Right atrium auricular region (tissue), 2 donors: ENCODE measurements around the gene UBE3C. TPM values are rescaled to one million over a fixed set of nuclear protein-coding genes. Genes with fewer than 3 reads are reported as not detected.

Experiments
- DNase-seq: peaks from one replicate; pipeline ENCODE4 v3.0.0-alpha.2; 2019; ENCODE audit warnings: low spot score
- H3K27ac ChIP-seq, 2 donors: fragments of 200-600 bp; sonication (generic); 1 replicate in 1 of 2; 2 replicates in 1 of 2; pipeline ENCODE4 v1.5.1; 2016 to 2019
- H3K27me3 ChIP-seq, 2 donors: fragments of 200-600 bp; sonication (generic); one replicate each; pipeline versions ENCODE4 v1.5.1 to v1.6.0; 2017 to 2019
- H3K36me3 ChIP-seq: fragments of 200-600 bp; sonication (generic); one replicate; pipeline ENCODE4 v1.5.1; 2016
- H3K4me1 ChIP-seq, 2 donors: fragments of 200-600 bp; sonication (generic); one replicate each; pipeline versions ENCODE4 v1.5.1 to v1.6.0; 2017 to 2019
- H3K4me3 ChIP-seq, 2 donors: fragments of 200-600 bp; sonication (generic); 1 replicate in 1 of 2; 2 replicates in 1 of 2; pipeline ENCODE4 v1.5.1; 2017 to 2019; ENCODE audit warnings: mild to moderate bottlenecking in 1 of 2, moderate library complexity in 1 of 2
- H3K9me3 ChIP-seq, 2 donors: fragments of 200-600 bp; sonication (generic); one replicate each; pipeline ENCODE4 v1.5.1; 2019
- total RNA-seq, 2 donors: library from RNA; depleted of rRNA; stranded (reverse); fragments of >200 nt; gene quantifications; one replicate each; pipeline ENCODE4 v1.1.0, GENCODE V29; 2016
- TF ChIP-seq, protein P1 (sequence below), 2 donors: fragments of 200-600 bp; sonication (generic); IDR thresholded peaks; one replicate each; pipeline ENCODE4 v1.5.1; 2019; ENCODE audit warnings: antibody characterized with exemption in 2 of 2

The UBE3C gene
- total RNA-seq, 2 donors from 2014 or later = 53.3 to 60.8 TPM

- Histone ChIP-seq H3K27ac (no peak overlapping the region), H3K27me3 (no peaks in the 10 kb centered on the region), H3K4me1 (no peaks in the 10 kb centered on the region), H3K9me3 (no peaks in the 10 kb centered on the region), H3K4me3 (no peak overlapping the region), H3K36me3 (no peaks in the 10 kb centered on the region)
- DNase-seq = no peak
- TF ChIP-seq, protein P1, sequence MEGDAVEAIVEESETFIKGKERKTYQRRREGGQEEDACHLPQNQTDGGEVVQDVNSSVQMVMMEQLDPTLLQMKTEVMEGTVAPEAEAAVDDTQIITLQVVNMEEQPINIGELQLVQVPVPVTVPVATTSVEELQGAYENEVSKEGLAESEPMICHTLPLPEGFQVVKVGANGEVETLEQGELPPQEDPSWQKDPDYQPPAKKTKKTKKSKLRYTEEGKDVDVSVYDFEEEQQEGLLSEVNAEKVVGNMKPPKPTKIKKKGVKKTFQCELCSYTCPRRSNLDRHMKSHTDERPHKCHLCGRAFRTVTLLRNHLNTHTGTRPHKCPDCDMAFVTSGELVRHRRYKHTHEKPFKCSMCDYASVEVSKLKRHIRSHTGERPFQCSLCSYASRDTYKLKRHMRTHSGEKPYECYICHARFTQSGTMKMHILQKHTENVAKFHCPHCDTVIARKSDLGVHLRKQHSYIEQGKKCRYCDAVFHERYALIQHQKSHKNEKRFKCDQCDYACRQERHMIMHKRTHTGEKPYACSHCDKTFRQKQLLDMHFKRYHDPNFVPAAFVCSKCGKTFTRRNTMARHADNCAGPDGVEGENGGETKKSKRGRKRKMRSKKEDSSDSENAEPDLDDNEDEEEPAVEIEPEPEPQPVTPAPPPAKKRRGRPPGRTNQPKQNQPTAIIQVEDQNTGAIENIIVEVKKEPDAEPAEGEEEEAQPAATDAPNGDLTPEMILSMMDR (IDR thresholded peaks at IDR 0.05) = no peak
Measured at GRCh38 chr7:157306846-157307838, 168.4 kb downstream of the UBE3C start.

- Histone ChIP-seq H3K27me3 (no peaks in the 10 kb centered on the region), H3K27ac (no peak overlapping the region), H3K36me3 (no peaks in the 10 kb centered on the region), H3K4me1 (no peaks in the 10 kb centered on the region), H3K4me3 (no peak overlapping the region), H3K9me3 (no peaks in the 10 kb centered on the region)
- DNase-seq = no peak
- TF ChIP-seq, protein P1 (IDR thresholded peaks at IDR 0.05) = no peak
Measured at GRCh38 chr7:157309988-157310668, 171.4 kb downstream of the UBE3C start.

GRCh38 chr7:157310676-157311185 lies 172.0 kb downstream of the UBE3C start:
- DNase-seq = no peak
- TF ChIP-seq, protein P1 (IDR thresholded peaks at IDR 0.05) = no peak
- H3K4me3 ChIP-seq = no peak overlapping the region
- H3K4me1 ChIP-seq = no peaks in the 10 kb centered on the region
- H3K9me3 ChIP-seq = no peaks in the 10 kb centered on the region
- no peaks in the 10 kb centered on the region for H3K27me3 ChIP-seq
- no peak overlapping the region for H3K27ac ChIP-seq
- H3K36me3 ChIP-seq = no peaks in the 10 kb centered on the region

DNA sequence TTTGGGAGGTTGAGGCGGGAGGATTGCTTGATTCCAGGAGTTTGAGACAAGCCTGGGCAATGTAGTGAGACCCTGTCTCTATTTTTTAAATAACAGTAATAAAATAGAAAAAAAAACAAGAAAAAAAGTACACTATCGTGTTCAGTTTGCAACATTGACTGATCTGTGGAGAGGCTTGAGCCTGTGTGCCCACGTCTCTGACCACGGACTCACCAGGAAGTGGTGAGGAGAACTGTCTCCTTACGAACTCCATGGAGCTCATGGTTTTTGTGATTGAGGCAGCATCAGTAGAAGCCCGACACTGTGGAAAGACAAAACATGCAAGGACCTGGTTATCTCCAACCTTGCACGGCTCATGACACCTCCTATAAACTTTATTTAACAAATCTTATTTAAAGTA lies 174.2 kb downstream of the UBE3C start:
- Histone ChIP-seq H3K4me3 (no peak overlapping the region), H3K4me1 (no peaks in the 10 kb centered on the region), H3K36me3 (no peaks in the 10 kb centered on the region), H3K9me3 (no peaks in the 10 kb centered on the region), H3K27ac (no peak overlapping the region), H3K27me3 (no peaks in the 10 kb centered on the region)
- TF ChIP-seq, protein P1 (IDR thresholded peaks at IDR 0.05) = no peak
- DNase-seq = no peak

- Histone ChIP-seq H3K9me3 (no peaks in the 10 kb centered on the region), H3K4me3 (no peak overlapping the region), H3K27me3 (no peaks in the 10 kb centered on the region), H3K4me1 (no peaks in the 10 kb centered on the region), H3K36me3 (no peaks in the 10 kb centered on the region), H3K27ac (no peak overlapping the region)
- no peak for DNase-seq
- TF ChIP-seq, protein P1 (IDR thresholded peaks at IDR 0.05) = no peak
Measured at GRCh38 chr7:157313645-157314044, 174.9 kb downstream of the UBE3C start.
